K562 (cell line): ENCODE measurements around the gene ATG4C. TPM values are rescaled to one million over a fixed set of nuclear protein-coding genes. Genes with fewer than 3 reads are reported as not detected.
A peak's percentile ranks its signal among the peaks of the same experiment; 100 is the strongest.

Experiments
- ATAC-seq: fragments of 200-7000 bp; cut with Tn5 transposase; 3 replicates; pipeline ENCODE4 v1.9.1; 2020; ENCODE audit warnings: moderate library complexity
- BruUV-seq: library from RNA; stranded (reverse); fragments of 400-500 nt; replicated peaks from 2 replicates; lab custom pipeline; 2021; lab: Mats Ljungman, UMichigan
- CTCF ChIA-PET: fragments of 300-600 bp; formaldehyde crosslinking; extraction: SDS; loops from one replicate; lab custom pipeline; 2021; ENCODE audit warnings: low intra/inter-chr PET ratio; lab: Yijun Ruan, JAX
- POLR2A ChIA-PET: fragments of 300-600, 350-650 bp; sonication (Branson Sonifier 250); formaldehyde crosslinking; extraction: SDS; loops from one replicate; lab custom pipeline; 2021; ENCODE audit warnings: antibody characterized with exemption, inconsistent platforms; lab: Yijun Ruan, JAX
- DNase-seq, 4 experiments: peaks; one replicate each; pipeline versions ENCODE4 v3.0.0 to v3.0.0-alpha.2; 2011 to 2018; ENCODE audit warnings: low spot score in 3 of 4, mixed read lengths in 3 of 4; ENCODE audit errors: extremely low read depth in 1 of 4
- FAIRE-seq: peaks from 2 replicates; lab custom pipeline; 2011; peaks lifted over from hg19 to GRCh38; lab: Jason Lieb, UNC
- H2AFZ ChIP-seq: 2 replicates; pipeline ENCODE4 v1.6.0; 2011; ENCODE audit warnings: low read depth, low read length, control low read depth, inconsistent platforms
- H3K27ac ChIP-seq: fragments of 200-600 bp; 3 replicates; pipeline ENCODE4 v1.8.0; 2011; ENCODE audit warnings: low read depth, mild to moderate bottlenecking, control low read depth, inconsistent platforms, low read length, moderate library complexity, mixed read lengths; ENCODE audit errors: extremely low read depth
- H3K27me3 ChIP-seq, 2 experiments: fragments of 300-600 bp in 1 of 2; 2 replicates in 1 of 2; 3 replicates in 1 of 2; pipeline versions ENCODE4 v1.6.0 to v1.8.0; 2011; ENCODE audit warnings: inconsistent platforms in 2 of 2, low read length in 2 of 2, mild to moderate bottlenecking in 1 of 2, mixed read lengths in 1 of 2, moderate library complexity in 1 of 2; ENCODE audit not compliant: control insufficient read depth in 2 of 2, insufficient read depth in 2 of 2
- H3K36me3 ChIP-seq: fragments of 300-600 bp; 3 replicates; pipeline ENCODE4 v1.8.0; 2011; ENCODE audit warnings: mild to moderate bottlenecking, low read length, inconsistent platforms; ENCODE audit not compliant: control insufficient read depth, insufficient read depth
- H3K4me1 ChIP-seq, 2 experiments: fragments of 200-600 bp in 1 of 2; replicated peaks in 1 of 2; 2 replicates in 1 of 2; 3 replicates in 1 of 2; pipeline versions ENCODE4 v1.5.1 to v1.8.0; 2011; ENCODE audit warnings: inconsistent platforms in 2 of 2, low read length in 2 of 2, mild to moderate bottlenecking in 1 of 2, mixed read lengths in 1 of 2, moderate library complexity in 1 of 2; ENCODE audit not compliant: control insufficient read depth in 2 of 2, insufficient read depth in 2 of 2
- H3K4me2 ChIP-seq: 2 replicates; pipeline ENCODE4 v1.6.1; 2011; ENCODE audit warnings: low read length, control low read depth, inconsistent platforms, mixed read lengths; ENCODE audit not compliant: insufficient read depth
- H3K4me3 ChIP-seq: fragments of 200-600 bp; sonication (generic), shearing (Covaris generic); 2 replicates; pipeline ENCODE4 v1.5.1; 2016; ENCODE audit warnings: control low read depth, inconsistent platforms
- H3K79me2 ChIP-seq: fragments of 200-600 bp; 3 replicates; pipeline ENCODE4 v1.8.0; 2011; ENCODE audit warnings: low read length, inconsistent platforms; ENCODE audit not compliant: control insufficient read depth, insufficient read depth
- H3K9ac ChIP-seq, 2 experiments: 2 replicates each; pipeline versions ENCODE4 v1.6.0 to v1.6.1; 2011; ENCODE audit warnings: low read depth in 2 of 2, low read length in 2 of 2, control low read depth in 1 of 2, inconsistent platforms in 1 of 2, mild to moderate bottlenecking in 1 of 2, mixed read lengths in 1 of 2; ENCODE audit not compliant: insufficient read depth in 1 of 2
- H3K9me1 ChIP-seq: one replicate; pipeline ENCODE4 v1.6.0; 2011; ENCODE audit warnings: inconsistent platforms, mild to moderate bottlenecking, low read length, moderate library complexity; ENCODE audit not compliant: control insufficient read depth, insufficient read depth
- H3K9me3 ChIP-seq: replicated peaks from 2 replicates; pipeline ENCODE4 v1.5.1; 2011; ENCODE audit warnings: low read depth, low read length, inconsistent platforms; ENCODE audit not compliant: control insufficient read depth, insufficient read depth
- H4K20me1 ChIP-seq: replicated peaks from 2 replicates; pipeline ENCODE4 v1.6.1; 2011; ENCODE audit warnings: low read length, inconsistent platforms, mixed read lengths; ENCODE audit not compliant: control insufficient read depth, insufficient read depth
- ARID3A ChIP-seq: IDR thresholded peaks from 2 replicates; pipeline ENCODE4 v1.6.1; 2012; ENCODE audit warnings: low read depth, low read length, improper control_type of control experiment, borderline replicate concordance
- ARID4B ChIP-seq: sonication (generic); formaldehyde crosslinking; IDR thresholded peaks from 2 replicates; pipeline ENCODE4 v1.8.0; 2022; ENCODE audit warnings: mild to moderate bottlenecking, missing genetic modification reagents
- ARNT ChIP-seq, 2 experiments: fragments of 450-650 bp; IDR thresholded peaks; 2 replicates each; pipeline ENCODE4 v1.6.1; 2016; ENCODE audit warnings: mild to moderate bottlenecking in 1 of 2
- BDP1 ChIP-seq: IDR thresholded peaks from 3 replicates; pipeline ENCODE4 v1.6.1; 2011; ENCODE audit not compliant: insufficient read length, insufficient read depth
- GTF2B ChIP-seq: IDR thresholded peaks from 2 replicates; pipeline ENCODE4 v1.6.1; 2011; ENCODE audit not compliant: insufficient read length; ENCODE audit errors: extremely low read depth
- MBD2 ChIP-seq: sonication (generic); IDR thresholded peaks from 2 replicates; pipeline ENCODE4 v1.6.1; 2016; ENCODE audit warnings: low read depth, borderline replicate concordance
- MCM2 ChIP-seq: fragments of 450-650 bp; IDR thresholded peaks from 2 replicates; pipeline ENCODE4 v1.6.1; 2017; ENCODE audit warnings: low read depth, mild to moderate bottlenecking
- SMAD4 ChIP-seq: fragments of 250-450 bp; sonication (Bioruptor Pico); conservative IDR thresholded peaks from 2 replicates; pipeline ENCODE4 v1.8.0; 2021; ENCODE audit warnings: inconsistent platforms, mild to moderate bottlenecking, moderate library complexity
- TAF1 ChIP-seq: IDR thresholded peaks from 2 replicates; pipeline ENCODE4 v1.6.1; 2011; ENCODE audit warnings: mild to moderate bottlenecking, low read length, moderate library complexity; ENCODE audit not compliant: insufficient read depth, control insufficient read depth, severe bottlenecking; ENCODE audit errors: extremely low read depth
- ZNF12 ChIP-seq: sonication (generic); formaldehyde crosslinking; IDR thresholded peaks from 2 replicates; pipeline ENCODE4 v1.4.0; 2020; ENCODE audit warnings: mild to moderate bottlenecking, missing genetic modification reagents
- ZNF347 ChIP-seq: fragments of 450-650 bp; formaldehyde crosslinking; IDR thresholded peaks from 2 replicates; pipeline ENCODE4 v1.4.0; 2020; ENCODE audit warnings: low read depth, mild to moderate bottlenecking, moderate library complexity
- ZNF41 ChIP-seq: fragments of 250-450 bp; sonication (Bioruptor Pico); conservative IDR thresholded peaks from 2 replicates; pipeline ENCODE4 v1.4.0; 2020; ENCODE audit warnings: mild to moderate bottlenecking
- ZNF695 ChIP-seq: fragments of 450-650 bp; formaldehyde crosslinking; IDR thresholded peaks from 2 replicates; pipeline ENCODE4 v1.4.0; 2020; ENCODE audit warnings: mild to moderate bottlenecking, moderate library complexity
- WGBS: fragments of 100-300 bp; shearing (Covaris generic); methylation state at CpG from one replicate; pipeline ENCODE4 v1.1.6; 2016; ENCODE audit warnings: low coverage, mixed read lengths; ENCODE audit not compliant: insufficient coverage; ENCODE audit errors: missing lambda C conversion rate; 5-methylcytosine and 5-hydroxymethylcytosine counted together
- in situ Hi-C: fragments of 300-500 bp; cut with MboI; formaldehyde crosslinking; loops from 4 replicates; pipeline ENCODE4 v1.15.0; 2018; ENCODE audit warnings: inconsistent platforms, mixed read lengths
- intact Hi-C: fragments of 100-400 bp; cut with micrococcal nuclease; formaldehyde crosslinking; loops from 2 replicates; pipeline ENCODE4 v1.14.2; 2022
- polyA plus RNA-seq, 8 experiments: library from polyadenylated mRNA; depleted of rRNA in 4 of 8; stranded (reverse) in 5 of 8; unstranded in 3 of 8; fragments of >200 nt; fragmentation: Nextera tagmentation in 2 of 8; fragmentation: Illumina TruSeq in 1 of 8; extraction: Ambion mirVana in 2 of 8; extraction: Trizol in 1 of 8; gene quantifications; 2 replicates each; pipeline versions ENCODE4 v1.2.1 to v1.2.3, GENCODE V29; 2011 to 2014; ENCODE audit warnings: inconsistent platforms in 1 of 8, missing spikeins in 1 of 8
- total RNA-seq, 7 experiments: library from RNA; depleted of rRNA in 6 of 7; stranded (reverse); fragments of >200 nt in 6 of 7; fragmentation: Illumina TruSeq in 2 of 7; extraction: Trizol in 2 of 7; gene quantifications; 2 replicates each; pipeline versions ENCODE4 v1.2.1 to v1.2.3, GENCODE V29; 2011 to 2021; ENCODE audit warnings: low replicate concordance in 1 of 7

The ATG4C gene
- total and polyA plus RNA-seq, 9 of the 15 experiments (the other 6 are each of a cell fraction or from before 2014, with no cell fraction given): 7.6 to 35.8 (median 16.1) TPM

DNA sequence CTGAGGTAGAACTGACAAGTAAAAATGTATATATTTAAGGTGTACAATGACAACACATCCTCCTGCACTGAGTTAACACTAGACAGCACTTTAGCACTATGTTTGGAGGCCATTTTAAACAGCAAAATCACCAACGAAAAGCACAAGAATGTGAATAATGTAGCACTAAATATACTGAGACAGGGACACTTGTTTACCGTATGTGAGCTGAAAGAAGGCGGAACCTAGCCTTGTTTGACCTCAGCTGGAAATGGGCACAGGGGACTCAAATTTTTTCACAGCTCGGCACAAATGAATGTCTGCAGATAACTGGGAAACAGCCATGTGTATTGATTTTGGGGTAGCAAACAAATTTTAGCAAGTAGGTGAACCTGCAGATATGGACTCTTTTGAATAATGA lies 18.0 kb upstream of the ATG4C start:
- POLR2A ChIA-PET: interaction anchor here (1.0 kb wide), 1 partner anchor 330 kb away, joined by 3 read pairs; no protein-coding TSS in a partner anchor
- no peak for DNase-seq
- no TSS peak for BruUV-seq

More for the DNA sequence above, 18.0 kb upstream of the ATG4C start:
- Histone ChIP-seq H3K27ac (no peak overlapping the region), H4K20me1 (no peaks in the 10 kb centered on the region), H3K4me1 (no peaks in the 10 kb centered on the region; a peak in 1 of 5 replicates), H3K9me3 (no peaks in the 10 kb centered on the region), H3K9ac (no peak overlapping the region), H2AFZ (peak overlapping the region; percentile 74), H3K9me1 (no peaks in the 10 kb centered on the region)
- CTCF ChIA-PET: no interaction called here
- no peak for FAIRE-seq
- intact Hi-C loops: no loop called here
- 22% methylated on average over 4 of the region's 4 CpGs for WGBS
- TF ChIP-seq MBD2: no peak
- no peak for TF ChIP-seq ZNF12 (CRISPR knock-in tag)
- TF ChIP-seq ARID4B (CRISPR knock-in tag): no peak
- TF ChIP-seq GTF2B: no peak
- TF ChIP-seq MCM2: no peak
- TF ChIP-seq ZNF347: no peak
- no peak for TF ChIP-seq ARNT (IDR thresholded peaks at IDR 0.05)
- TF ChIP-seq BDP1: no peak
- no peak for TF ChIP-seq ARID3A
- TF ChIP-seq ZNF695: no peak
- TF ChIP-seq ZNF41 (CRISPR knock-in tag): no peak
- no peak for TF ChIP-seq TAF1
- TF ChIP-seq SMAD4: no peak
- TF ChIP-seq, all 486 proteins: peak for 0
- ATAC-seq: no peak
- H3K27me3 ChIP-seq: no peaks in the 10 kb centered on the region
- H3K79me2 ChIP-seq: no peaks in the 10 kb centered on the region
- H3K4me3 ChIP-seq: no peak overlapping the region
- in situ Hi-C loops: no loop called here
- H3K4me2 ChIP-seq: no peak overlapping the region
- H3K36me3 ChIP-seq: no peaks in the 10 kb centered on the region
